Posterior vena cava (tissue), 2 donors: Measurements from ENCODE around the gene LRRC8D. TPM values are rescaled to one million over a fixed set of nuclear protein-coding genes. Genes with fewer than 3 reads are reported as not detected.
"Not testable (repeated sequence)": the region's sequence is repeated elsewhere in the genome, so short reads cannot be mapped to it uniquely, and the experiment has no call there.

Experiments used
- DNase-seq: peaks from one replicate; pipeline ENCODE4 v3.0.0-alpha.2; 2020; ENCODE audit warnings: low spot score
- intact Hi-C, 2 donors: fragments of 100-400 bp; cut with DNase I; formaldehyde crosslinking; loops; one replicate each; pipeline versions ENCODE4 v1.14.1 to v1.14.2; 2022 to 2023
- long read RNA-seq, 2 donors: library from polyadenylated mRNA; unstranded; transcript quantifications; one replicate each; pipeline ENCODE4 v2.0.0, GENCODE V29; 2020 to 2021
- total RNA-seq, 2 donors: library from RNA; stranded (reverse); fragmentation: NEBNext Ultra II Directional; extraction: Animal tissue kit (Norgen Biotek cat#: 25700); gene quantifications; one replicate each; pipeline ENCODE4 v1.2.1, GENCODE V29; 2021
- donor health status: DM: yes; HTN: yes; CAD: no.
- donor health status: DM: yes; HTN: yes; CAD: no.

Gene LRRC8D
- total RNA-seq, result 1 to 10 TPM; 5.6 to 8.6 TPM
- long read RNA-seq, donor 1, partial matches to known transcripts, result 0 of 1 reads
- long read RNA-seq, donor 1, other reads (novel, unspliced or antisense), result 0 of 1 reads
- long read RNA-seq, donor 2, partial matches to known transcripts, result 0 of 2 reads
- long read RNA-seq, donor 2, other reads (novel, unspliced or antisense), result 1 of 2 reads

DNA sequence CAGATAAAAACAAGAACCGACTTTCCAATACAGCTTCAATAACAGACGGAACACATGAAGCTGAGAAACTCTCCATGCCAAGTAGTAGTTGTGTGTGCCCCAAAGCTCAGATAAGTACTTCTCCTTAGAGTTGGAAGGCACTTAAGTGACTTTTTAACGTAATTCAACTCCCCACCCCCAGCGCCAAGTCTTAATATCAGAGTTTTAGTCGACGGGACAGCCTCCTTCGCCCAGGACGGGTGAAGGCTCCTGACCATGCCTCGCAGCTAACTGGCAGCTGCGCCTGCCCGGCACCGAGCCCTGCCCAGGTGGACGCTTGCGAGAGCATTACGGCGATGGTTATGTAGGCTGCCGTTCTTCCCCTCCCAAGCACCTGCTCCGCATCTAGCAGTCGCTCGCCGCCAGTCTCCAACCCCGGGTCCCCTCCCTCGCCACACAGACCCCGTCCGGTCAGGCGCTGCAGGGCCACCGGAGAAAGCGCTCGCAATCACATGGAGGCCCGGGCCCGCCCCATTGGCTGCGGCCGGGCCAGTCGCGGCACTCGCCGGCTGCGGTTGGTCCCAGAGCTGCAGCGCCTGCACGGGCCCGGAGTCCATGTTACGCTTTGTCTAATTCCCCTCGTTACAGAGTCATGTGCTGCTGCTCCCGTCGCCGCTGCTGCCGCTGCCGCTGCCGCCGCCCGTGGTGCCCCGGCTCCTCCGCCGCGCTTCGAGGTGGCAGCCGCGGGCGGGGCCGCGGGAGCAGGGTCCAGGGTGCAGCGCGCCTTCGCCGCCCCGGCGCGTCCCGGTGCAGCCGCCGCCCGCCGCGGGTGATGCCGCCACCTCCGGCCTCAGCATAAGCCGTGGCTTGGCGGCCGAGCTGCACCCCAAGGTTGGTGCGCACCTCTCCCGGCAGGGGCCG is at the start of gene LRRC8D:
LRRC8D (plus strand) TSS at position 611 of the 900 bp plus-strand sequence. CDS start 112,037 bp downstream, outside the sequence.
- peak; percentile 93 for DNase-seq
- intact Hi-C loops, result no loop called here

DNA sequence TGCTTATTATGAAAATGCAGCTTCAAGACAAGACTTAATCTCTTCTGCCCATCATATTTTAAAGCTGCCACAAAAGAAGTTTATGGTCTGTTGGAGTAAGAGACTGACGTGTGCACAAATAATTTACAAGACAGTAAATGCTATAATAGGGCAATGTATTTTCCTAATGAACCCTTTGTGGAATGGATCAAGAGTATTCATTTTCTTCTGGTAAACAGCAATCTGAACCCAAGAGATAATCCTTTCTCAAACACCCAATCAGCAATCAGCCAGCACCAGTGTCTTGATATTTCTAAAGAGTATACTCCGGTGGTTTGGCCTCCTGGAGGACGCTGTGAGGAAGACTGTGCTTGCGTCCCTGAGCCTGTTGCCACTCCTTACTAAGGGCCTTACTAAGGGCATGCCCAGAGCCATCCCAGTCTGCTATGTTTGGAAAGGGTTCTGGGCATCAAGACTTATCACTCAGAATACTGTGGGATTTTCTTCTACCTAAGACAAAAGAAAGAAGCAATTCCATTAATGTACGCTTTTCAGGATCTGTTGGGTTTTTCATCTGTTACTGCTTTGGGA is 48.8 kb upstream of the LRRC8D start:
- intact Hi-C loops, result loop anchor here in 1 of 2 donors (10.0 kb wide), 1 partner anchor 287 kb away; no protein-coding TSS in a partner anchor
- no peak for DNase-seq

DNA sequence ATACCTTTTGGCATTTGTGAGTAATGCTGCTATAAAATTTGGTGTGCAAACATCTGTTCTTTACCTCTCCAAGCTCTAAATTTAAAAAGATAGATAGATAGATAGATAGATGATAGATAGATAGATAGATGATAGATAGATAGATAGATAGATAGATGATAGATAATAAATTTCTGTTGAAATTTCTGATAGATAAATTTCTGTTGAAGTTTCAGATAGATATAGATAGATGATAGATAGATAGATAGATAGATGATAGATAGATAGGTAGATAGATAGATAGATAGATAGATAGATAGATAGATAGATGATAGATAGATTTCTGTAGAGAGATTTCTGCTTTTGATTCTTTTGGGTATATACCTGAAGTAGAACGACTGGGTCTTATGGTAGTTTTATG is 44.7 kb upstream of the LRRC8D start:
- not testable (repeated sequence) for DNase-seq
- intact Hi-C loops, result loop anchor here in 1 of 2 donors (10.0 kb wide), 1 partner anchor 291 kb away; no protein-coding TSS in a partner anchor

DNA sequence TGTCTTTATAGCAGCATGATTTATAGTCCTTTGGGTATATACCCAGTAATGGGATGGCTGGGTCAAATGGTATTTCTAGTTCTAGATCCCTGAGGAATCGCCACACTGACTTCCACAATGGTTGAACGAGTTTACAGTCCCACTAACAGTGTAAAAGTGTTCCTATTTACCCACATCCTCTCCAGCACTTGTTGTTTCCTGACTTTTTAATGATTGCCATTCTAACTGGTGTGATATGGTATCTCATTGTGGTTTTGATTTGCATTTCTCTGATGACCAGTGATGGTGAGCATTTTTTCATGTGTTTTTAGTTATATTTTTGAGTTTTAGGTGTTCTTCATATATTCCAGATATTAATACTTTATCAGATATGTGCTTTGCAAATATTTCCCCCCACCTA is 43.6 kb upstream of the LRRC8D start:
- intact Hi-C loops, result loop anchor here in 1 of 2 donors (10.0 kb wide), 1 partner anchor 292 kb away; no protein-coding TSS in a partner anchor
- DNase-seq, result not testable (repeated sequence)

DNA sequence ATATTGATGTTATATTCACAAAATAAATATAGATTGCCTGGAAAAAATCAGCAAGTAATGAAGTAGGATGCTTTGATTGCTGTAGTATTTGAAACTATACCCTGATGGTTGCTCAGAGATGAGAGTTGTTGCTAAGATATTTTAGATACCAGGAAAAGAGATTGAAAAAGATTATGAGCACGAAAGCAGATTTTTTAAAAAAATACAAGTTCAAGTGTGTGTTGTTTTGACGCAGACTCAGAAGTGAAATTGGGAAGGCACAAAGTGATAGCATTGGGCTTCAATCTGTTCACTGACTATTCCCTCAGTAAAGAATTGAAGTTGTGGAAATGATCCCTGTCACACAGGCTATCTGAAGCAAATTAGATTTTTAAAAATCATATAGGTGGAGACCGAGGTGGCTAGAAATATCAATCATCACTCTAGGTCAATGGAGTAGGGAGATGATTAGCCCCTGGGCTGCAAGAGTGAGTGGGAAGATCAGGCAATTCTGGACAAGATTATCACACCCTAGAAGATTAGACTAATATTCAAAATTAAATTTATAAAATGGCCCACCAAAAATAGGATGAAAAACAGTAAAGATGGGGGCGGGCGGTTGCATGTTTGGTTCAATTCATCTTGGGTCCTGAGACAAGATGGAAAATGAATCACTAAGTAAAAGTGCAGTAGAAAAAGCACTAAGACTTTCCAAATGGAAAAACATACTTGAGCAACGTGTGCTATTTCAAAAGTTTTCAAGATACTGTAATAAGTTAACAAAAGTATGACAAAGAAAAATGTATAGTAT is 41.5 kb upstream of the LRRC8D start:
- intact Hi-C loops, result loop anchor here in 1 of 2 donors (10.0 kb wide), 1 partner anchor 295 kb away; no protein-coding TSS in a partner anchor
- DNase-seq, result no peak

DNA sequence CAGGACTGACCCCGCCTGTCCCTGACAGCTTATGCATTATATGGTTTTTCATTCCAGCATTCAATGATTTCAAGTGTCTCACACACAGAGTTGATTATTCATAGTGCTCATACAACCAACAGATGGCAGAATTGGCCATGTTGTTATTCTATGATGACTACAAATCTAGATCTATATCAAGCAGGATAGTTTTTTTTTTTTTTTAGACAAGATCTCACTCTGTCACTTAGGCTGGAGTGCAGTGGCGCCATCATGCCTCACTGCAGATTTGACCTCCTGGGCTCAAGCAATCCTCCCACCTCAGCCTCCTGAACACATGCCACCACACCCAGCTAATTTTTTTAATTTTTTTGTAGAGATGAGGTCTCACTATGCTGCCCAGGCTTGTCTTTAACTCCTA is 40.1 kb upstream of the LRRC8D start:
- intact Hi-C loops, result no loop called here
- no peak for DNase-seq

DNA sequence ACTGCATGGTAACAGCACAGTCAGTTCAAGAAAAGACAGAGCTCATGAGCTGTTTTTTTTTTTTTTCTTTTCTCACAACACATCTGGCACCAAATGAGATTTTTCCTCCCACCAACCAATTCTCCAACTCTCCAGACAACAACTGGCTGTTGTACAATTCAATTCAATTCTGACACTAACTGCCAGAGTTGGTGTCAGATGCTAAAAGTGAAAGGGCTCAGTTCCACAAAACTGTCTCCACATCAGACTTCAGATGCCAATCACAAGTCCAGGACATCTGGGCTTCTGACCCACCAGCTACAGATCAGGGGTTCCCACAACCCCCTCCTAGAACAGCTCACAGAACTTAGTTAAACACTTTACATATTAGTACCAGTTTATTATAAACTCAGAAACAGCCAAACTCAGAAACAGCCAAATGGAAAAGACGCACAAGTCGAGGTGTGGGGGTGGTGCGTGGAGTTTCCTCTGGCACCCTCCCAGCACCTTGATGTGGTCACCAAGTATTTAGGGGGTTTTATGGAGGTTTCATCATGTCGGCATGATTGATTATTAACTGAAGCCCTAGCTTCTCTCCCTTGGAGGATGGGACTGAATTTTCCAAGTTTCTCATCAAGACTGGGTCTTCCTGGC is 39.2 kb upstream of the LRRC8D start:
- intact Hi-C loops, result no loop called here
- DNase-seq, result no peak

DNA sequence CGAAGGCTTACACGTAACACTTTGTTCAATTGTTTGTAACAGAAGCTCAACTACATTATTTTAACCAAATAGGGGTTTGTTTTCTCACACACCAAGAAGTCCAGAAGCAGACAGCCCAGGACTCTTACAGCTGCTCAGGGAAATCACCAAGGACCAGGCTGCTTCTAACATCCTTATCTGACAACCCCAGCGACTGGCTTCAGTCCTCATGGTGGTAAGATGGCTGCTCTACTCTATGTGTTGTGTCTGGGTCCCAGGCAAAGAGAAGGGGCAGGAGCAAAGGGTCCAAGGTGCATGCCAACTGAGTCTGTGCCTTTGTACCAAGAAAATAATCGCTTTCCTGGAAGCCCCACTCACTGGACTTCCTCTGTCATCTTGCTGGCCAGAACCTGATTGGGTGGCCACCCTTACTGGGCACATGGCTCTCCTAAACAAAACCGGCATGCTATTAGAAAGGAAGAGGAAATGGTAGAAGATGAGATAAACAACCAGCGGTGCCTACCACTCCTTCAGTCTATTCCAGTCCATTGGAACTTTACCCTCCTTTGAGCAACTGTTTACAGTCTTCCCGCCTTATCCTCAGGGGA is 34.1 kb upstream of the LRRC8D start:
- intact Hi-C loops, result no loop called here
- no peak for DNase-seq

DNA sequence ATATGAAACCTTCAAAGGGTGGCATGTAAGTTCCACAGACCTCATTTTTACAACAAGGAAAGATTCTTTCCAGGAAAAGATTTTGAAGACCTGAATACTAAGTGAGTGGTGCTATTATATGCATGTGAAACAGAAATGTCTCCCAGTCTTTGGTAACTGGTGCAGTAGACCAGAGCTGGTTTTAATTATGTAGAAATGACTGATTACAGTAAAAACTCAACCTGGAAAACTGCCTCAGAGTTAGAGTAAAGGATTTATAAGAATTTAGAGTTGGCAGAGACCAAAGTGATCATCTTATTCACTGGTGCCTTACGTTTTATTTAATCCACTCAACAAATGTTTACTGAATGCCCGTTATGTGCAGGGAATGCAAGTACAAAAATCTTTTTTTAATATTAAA is 30.2 kb upstream of the LRRC8D start:
- no peak for DNase-seq
- intact Hi-C loops, result no loop called here

DNA sequence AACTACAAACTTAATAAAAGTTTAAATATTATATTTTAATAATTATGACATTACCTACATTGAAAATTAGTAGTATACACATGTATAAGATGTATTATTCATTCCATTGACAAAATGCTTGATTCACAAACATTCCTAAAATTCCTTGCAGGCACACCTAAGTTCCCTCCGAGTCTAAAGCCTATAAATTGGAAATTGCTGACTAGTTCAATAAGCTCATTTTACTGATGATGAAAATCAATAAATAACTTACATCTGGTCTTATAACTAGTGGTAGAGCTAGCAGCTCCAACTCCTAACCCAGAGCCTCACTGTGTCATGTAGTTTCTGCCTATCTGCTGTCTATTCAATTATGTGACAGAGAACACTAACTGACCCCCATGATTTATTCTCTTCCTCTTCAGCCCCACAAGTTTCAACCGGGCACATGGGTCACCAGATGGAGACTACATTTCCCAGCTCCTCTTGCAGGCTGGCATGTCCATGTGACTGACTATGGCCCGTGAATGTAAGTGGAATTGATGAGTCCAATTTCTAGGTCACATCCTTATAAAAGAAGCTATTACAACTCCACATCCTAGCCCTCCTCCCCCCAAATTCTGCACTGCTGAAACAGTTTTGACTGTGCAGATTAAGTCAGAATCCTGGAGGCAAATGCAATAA is 29.6 kb upstream of the LRRC8D start:
- DNase-seq, result no peak
- intact Hi-C loops, result no loop called here

DNA sequence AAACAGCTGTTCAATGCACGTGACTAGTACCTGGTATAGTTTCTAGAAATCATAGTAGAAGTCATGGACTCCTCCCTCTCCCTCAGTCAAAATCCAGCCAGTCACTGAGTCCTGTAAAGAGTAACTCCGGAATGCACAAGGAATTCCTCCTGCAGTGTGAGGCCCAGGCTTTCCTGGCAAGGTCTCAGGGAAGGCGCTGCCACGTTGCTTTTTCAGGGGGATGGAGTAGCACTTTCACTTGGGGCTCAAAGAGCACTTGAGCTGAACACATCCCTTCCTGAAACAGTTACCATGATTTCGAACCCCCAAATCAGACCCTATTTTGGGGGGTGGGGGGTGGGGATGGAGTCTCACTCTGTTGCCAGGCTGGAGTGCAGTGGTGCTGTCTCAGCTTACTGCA is 26.4 kb upstream of the LRRC8D start:
- intact Hi-C loops, result no loop called here
- no peak for DNase-seq

DNA sequence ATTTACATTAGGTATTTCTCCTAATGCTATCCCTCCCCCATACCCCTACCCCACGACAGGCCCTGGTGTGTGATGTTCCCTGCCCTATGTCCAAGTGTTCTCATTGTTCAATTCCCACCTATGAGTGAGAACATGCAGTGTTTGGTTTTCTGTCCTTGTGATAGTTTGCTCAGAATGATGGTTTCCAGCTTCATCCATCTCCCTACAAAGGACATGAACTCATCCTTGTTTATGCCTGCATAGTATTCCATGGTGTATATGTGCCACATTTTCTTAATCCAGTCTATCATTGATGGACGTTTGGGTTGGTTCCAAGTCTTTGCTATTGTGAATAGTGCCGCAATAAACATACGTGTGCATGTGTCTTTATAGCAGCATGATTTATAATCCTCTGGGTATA is 25.3 kb upstream of the LRRC8D start:
- intact Hi-C loops, DNase-seq: not testable (repeated sequence)

DNA sequence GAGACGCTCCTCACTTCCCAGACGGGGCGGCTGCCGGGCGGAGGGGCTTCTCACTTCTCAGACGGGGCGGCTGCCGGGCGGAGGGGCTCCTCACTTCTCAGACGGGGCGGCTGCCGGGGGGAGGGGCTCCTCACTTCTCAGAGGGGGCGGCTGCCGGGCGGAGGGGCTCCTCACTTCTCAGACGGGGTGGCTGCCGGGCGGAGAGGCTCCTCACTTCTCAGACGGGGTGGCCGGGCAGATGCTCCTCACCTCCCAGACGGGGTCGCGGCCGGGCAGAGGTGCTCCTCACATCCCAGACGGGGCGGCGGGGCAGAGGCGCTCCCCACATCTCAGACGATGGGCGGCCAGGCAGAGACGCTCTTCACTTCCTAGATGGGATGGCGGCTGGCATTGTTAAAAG is 23.0 kb upstream of the LRRC8D start:
- intact Hi-C loops, DNase-seq: not testable (repeated sequence)

DNA sequence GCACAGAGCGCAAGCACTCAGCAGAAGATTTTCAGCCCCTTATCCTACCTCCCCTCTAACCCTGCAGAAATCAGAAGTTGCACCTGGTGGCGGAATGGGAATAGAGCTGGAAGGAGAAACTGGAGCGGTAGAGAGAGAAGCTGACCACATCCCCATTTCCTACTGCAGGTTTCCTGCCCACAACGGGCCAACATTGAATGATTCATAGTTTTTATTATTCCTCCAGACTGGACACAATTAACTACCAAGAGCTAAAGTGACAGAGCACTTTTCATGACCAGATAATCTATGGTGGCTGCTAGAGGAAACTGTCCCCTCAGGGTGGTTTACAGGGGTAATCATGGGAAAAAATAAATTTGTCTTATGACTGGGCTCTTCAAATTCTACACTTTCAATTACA is 21.3 kb upstream of the LRRC8D start:
- DNase-seq, result no peak

DNA sequence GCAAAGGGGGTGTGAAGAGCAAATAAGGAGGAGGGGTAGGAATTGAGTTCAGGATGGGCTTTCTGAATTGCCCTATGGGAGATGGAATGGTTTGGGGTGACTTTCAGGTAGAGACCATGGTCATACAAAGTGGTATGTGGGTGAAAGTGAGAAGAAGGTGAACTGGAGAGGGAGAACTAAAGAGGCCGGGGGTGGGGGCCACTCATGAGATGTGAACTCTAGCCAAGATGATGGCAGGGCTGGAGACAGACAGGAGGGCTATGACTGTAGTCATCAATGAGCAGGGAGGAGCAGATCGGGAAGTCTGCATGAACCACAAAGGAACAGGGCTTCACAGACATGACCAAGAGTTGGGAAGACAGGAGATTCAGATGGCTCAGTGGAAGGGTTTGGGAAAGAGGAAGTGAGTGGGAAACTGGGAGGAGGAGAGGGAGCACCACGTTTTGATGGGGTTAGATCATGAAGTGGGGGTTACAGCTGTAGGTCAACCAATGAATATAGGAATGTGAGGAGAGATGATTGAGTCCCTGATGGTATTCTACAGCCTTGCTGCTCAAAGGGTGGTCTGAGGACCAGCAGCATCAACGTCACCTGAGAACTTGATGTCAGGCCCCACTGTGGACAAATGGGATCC is 20.7 kb upstream of the LRRC8D start:
- no peak for DNase-seq
- intact Hi-C loops, result loop anchor here in 1 of 2 donors (5.0 kb wide), 1 partner anchor 192 kb away; no protein-coding TSS in a partner anchor

More for the DNA sequence above, 21.3 kb upstream of the LRRC8D start:
- intact Hi-C loops, result no loop called here

DNA sequence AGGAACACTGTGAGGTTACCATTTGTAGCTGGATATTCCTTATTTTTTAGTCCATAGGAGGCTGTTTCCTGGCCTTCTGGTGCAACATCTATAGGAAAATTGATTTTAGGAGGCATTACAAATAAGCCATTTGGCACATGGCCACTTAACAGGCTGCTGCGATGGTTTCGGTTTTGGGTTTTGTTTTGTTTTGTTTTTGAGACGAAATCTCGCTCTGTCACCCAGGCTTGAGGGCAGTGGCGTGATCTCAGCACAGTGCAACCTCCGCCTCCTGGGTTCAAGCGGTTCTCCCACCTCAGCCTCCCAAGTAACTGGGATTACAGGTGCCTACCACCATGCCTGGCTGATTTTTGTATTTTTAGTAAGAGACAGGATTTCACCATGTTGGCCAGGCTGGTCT is 20.1 kb upstream of the LRRC8D start:
- intact Hi-C loops, result loop anchor here in 1 of 2 donors (5.0 kb wide), 1 partner anchor 192 kb away; no protein-coding TSS in a partner anchor
- DNase-seq, result no peak

DNA sequence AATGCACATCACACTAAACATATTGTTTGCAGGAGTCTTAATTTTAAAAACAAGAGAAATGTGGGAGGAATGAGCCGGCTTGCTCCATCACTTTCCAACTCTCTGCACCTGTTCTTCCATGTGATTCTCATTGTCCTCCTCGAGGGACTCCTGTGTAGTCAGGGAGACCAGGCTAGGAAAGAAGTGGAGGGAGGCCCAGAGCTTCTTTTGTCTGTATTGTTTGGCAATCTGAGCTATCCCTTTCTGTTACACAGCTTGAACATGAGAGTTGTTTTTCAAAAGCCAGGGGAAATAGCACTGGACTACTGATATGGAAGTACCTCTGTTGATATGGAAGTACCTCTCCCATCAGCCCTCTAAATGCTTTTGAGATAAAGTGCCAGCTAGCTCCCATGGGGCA is 18.8 kb upstream of the LRRC8D start:
- no peak for DNase-seq
- intact Hi-C loops, result loop anchor here in 1 of 2 donors (5.0 kb wide), 1 partner anchor 190 kb away; no protein-coding TSS in a partner anchor
